ENCODE data around the gene SLC25A24. TPM values are rescaled to one million over a fixed set of nuclear protein-coding genes. Genes with fewer than 3 reads are reported as not detected.
"Not testable (repeated sequence)": the region's sequence is repeated elsewhere in the genome, so short reads cannot be mapped to it uniquely, and the experiment has no call there.

Gene SLC25A24
- total RNA-seq (ENCODE audit: insufficient read depth, low replicate concordance) = 51.0 TPM

DNA sequence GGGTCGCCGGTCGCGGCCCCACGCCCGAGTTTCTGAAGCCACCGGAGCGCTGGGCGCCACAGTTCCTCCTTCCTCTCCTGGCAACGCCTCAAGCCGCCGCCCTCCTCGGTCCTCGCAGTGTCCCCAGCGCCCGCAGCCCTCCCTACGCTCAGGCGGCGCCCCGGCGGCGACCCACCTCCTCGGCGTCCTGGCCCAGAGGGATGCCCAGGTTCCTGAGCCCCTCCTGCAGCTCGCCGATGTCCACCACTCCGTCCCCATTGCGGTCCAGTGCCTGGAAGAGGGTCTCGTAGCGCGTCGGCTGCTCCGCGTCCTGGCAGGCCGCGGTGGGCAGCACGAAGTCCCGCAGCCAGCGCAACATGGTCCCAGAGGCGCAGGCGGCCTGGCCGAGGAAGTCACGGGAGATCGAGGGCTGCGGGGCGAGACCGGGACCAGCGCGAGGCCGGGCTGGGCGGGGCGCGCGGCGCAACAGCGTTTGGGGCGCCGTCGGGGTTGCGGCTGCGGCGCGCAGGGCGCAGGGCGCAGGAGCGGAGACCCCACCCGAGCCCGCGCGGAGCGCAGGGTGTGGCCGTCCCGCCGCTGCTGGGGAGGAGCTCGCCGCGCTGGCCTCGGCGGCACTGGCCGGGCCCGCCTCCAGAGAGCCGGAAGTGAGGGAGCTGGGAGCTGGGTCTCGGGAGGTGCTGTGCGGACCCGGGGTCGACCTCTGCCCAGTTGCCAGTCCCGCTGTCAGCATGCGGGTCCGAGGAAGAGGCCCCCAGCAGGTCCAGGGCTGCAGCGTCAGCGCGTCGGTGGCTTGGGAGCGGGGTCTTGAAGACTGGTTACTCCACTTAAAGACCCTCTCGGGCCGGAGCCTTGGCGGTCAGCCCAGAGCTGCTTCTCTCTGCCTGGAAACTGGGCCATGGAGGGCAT lies at the start of gene SLC25A24:
SLC25A24 (minus strand) TSS at position 563 of the 906 bp plus-strand sequence; CDS start at position 358, 205 bp downstream.
- peak; percentile 92 for DNase-seq (ENCODE audit: low spot score)

DNA sequence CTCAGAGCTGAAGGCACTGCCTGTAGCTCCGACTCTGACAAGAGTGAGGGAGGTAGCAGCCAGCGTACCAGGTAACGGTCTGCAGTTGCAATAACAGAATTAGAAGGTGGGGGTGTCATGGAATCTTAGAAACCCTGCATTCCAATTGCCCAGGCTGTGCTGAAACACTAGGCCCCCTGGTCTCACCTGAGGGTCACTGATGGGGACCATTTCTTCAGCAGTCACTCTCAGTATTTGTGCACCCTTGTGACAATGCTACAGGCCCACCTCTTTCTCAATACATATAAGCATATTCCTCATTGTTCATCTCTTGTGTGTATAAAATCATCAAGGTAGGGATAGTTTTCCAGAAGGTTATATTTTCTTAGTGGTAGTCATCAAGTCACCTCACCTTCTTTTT lies 43.8 kb upstream of the SLC25A24 start, which contains the start of gene NBPF4:
NBPF4 (minus strand) TSS at position 101 of the 400 bp plus-strand sequence. CDS start 315 bp downstream, outside the sequence.
- not testable (repeated sequence) for DNase-seq (ENCODE audit: low spot score)

GRCh38 chr1:108239426-108239825 lies 39.3 kb upstream of the SLC25A24 start:
- not testable (repeated sequence) for DNase-seq (ENCODE audit: low spot score)

GRCh38 chr1:108235308-108235707 lies 35.2 kb upstream of the SLC25A24 start:
- not testable (repeated sequence) for DNase-seq (ENCODE audit: low spot score)

- not testable (repeated sequence) for DNase-seq (ENCODE audit: low spot score)
Observed at GRCh38 chr1:108232183-108232582, 32.0 kb upstream of the SLC25A24 start.

- not testable (repeated sequence) for DNase-seq (ENCODE audit: low spot score)
Observed at GRCh38 chr1:108229976-108230375, 29.8 kb upstream of the SLC25A24 start.

DNA sequence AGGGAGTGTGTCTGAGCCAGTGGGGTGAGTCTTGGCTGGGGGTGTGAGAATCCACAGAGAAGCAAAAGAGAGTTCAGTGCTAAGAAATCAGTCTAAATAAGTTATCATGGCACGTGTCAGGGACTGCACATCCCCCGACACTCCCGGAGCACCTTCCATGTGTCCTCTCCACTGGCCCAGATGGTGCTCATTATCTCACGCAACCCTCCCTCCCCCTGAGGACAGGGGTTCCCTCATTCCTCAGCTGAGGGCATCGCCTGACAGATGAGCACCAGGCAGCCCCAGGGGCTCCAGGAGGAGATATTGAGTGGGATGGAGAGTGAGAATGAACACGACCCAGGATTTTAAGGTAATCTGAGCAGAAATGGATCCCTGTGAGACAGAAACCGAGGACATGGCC lies 27.6 kb upstream of the SLC25A24 start:
- not testable (repeated sequence) for DNase-seq (ENCODE audit: low spot score)

DNA sequence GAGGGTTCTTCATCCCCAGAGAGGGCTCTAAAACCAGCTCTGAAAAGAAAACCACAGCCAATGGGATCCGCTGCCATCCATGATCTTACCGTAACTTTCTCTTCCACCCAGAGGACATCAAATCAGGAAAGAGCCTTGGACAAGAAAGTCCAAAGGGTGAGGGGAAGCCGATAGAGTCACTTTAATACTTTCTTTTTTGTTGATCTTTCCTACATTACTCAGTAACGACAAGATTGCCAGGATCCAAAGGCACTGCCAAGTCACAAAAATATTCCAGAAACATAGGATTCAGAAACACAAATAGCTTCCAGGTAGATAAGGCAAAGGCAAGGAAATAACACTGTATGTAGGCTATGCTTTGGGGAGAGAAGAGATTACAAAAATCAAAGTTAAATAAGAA lies 26.7 kb upstream of the SLC25A24 start:
- DNase-seq (ENCODE audit: low spot score) = not testable (repeated sequence)

- DNase-seq (ENCODE audit: low spot score) = not testable (repeated sequence)
Observed at GRCh38 chr1:108223226-108223625, 23.1 kb upstream of the SLC25A24 start.

- not testable (repeated sequence) for DNase-seq (ENCODE audit: low spot score)
Observed at GRCh38 chr1:108217515-108218174, 17.5 kb upstream of the SLC25A24 start.

DNA sequence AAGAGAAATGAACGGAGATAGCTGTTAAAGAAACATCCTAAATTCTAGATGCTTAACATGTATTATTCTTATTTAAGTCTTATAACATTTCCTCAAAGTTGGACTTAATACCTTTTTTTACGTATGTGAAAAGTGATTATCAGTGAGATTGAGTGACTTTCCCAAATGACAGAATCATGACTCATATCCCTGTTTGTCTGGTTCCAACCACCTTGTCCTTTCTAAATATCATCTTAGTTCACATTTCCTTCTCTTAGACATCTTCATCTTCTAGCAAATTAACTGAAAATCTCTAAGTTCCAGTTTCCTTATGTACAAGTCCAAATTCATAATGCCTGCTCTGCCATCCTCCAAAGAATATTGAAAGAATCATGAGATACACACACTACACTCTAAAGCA lies 16.9 kb upstream of the SLC25A24 start:
- DNase-seq (ENCODE audit: low spot score) = not testable (repeated sequence)

- not testable (repeated sequence) for DNase-seq (ENCODE audit: low spot score)
Observed at GRCh38 chr1:108216028-108216890, 16.1 kb upstream of the SLC25A24 start.

DNA sequence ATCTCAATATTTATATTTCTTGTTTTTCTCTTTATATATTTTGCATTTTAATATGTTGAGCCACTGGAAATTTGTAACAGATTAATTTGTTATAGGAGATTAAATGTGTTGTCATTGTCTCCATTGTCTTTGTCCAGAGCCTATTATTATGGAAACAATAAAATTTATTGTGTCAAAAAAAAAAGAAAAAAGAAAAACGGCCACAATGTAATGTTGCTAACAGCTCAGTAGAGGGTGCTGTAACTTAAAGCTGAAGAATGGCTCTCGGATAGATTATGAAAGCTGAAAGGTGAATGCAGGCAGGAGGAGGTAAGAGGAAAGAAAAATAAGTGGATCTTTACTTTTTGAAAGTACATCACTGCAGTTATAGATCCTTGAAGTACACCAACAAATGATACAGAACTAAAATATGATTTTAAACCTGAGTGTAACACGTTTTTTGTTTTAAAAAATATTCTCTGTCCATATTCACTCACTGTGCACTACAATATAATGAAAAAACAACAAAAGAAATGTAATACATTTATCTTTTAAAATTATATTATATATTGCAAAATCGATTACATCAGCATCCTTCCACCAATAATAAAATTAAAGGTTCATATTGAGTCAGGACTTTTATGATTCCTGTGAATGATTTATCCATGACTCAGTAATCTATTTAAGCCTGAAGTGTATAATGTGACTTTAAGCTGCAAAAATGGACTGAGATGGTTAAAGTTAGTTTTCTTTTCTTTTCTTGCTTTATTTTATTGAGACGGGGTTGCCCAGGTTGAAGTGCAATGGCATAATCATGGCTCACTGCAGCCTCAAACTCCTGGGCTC lies 14.7 kb upstream of the SLC25A24 start:
- DNase-seq (ENCODE audit: low spot score) = not testable (repeated sequence)

GRCh38 chr1:108211014-108211413 lies 10.9 kb upstream of the SLC25A24 start:
- no peak for DNase-seq (ENCODE audit: low spot score)

GRCh38 chr1:108209456-108210108 lies 9.4 kb upstream of the SLC25A24 start:
- DNase-seq (ENCODE audit: low spot score) = no peak

- no peak for DNase-seq (ENCODE audit: low spot score)
Observed at GRCh38 chr1:108208724-108209446, 8.7 kb upstream of the SLC25A24 start.

DNA sequence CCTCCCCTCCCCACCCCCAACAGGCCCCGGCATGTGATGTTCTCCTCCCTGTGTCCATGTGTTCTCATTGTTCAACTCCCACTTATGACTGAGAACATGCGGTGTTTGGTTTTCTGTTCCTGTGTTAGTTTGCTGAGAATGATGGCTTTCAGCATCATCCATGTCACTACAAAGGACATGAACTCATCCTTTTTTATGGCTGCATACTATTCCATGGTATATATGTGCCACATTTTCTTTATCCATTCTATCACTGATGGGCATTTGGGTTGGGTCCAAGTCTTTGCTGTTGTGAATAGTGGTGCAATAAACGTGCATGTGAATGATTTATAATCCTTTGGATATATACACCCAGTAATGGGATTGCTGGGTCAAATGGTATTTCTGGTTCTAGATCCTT lies 3.4 kb upstream of the SLC25A24 start:
- not testable (repeated sequence) for DNase-seq (ENCODE audit: low spot score)

- DNase-seq (ENCODE audit: low spot score) = no peak
Observed at GRCh38 chr1:108201687-108202086, 1.5 kb upstream of the SLC25A24 start.

GRCh38 chr1:108200687-108201051 lies 526 bp upstream of the SLC25A24 start:
- peak; percentile 78 for DNase-seq (ENCODE audit: low spot score)
